HG03175 (cell line): Measurements from ENCODE around the gene PRDM13.
A peak's percentile ranks its signal among the peaks of the same experiment; 100 is the strongest.
"Not testable (repeated sequence)": the region's sequence is repeated elsewhere in the genome, so short reads cannot be mapped to it uniquely, and the experiment has no call there.

Experiments
- ATAC-seq: cut with Tn5 transposase; IDR thresholded peaks from one replicate; pipeline ENCODE4 v1.9.1; 2021; ENCODE audit warnings: mild to moderate bottlenecking, moderate library complexity; ENCODE audit not compliant: unreplicated experiment

Gene PRDM13

DNA sequence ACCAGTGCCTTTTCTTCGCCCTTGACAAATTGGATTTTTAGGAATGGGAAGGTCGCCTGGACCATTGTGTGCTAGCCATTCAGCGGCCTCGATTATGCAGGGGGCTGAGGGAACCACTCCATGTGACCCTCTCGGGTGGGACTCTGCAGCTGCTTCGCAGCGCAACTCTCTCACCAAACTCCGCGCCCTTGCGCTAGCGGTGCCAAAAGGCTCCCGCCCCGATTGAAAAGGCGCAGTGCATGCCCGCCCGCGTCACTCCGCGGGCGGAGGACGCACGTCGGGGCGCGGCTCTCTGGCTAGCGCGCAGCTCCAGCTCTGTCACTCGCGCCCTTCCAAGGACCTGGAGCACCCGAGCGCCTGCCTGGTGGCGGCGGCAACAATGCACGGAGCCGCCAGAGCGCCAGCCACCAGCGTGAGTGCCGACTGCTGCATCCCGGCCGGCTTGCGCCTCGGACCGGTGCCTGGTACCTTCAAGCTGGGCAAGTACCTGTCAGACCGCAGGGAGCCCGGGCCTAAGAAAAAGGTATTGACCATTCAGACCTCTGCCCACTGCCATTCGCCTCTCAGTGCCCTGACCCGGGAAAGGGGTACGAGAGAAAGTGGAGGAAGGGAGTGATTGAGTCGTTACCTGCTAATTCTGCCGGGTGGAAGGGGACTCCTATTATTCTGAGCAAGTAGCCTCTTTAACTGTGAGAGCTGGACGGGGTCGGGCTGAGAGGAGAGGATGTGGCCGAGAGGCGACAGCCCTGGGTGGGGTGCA is at the start of gene PRDM13:
Gene PRDM13 (plus strand): TSS at position 178 of the 760 bp plus-strand sequence. CDS start 202 bp downstream, at position 380.
- no peak for ATAC-seq

GRCh38 chr6:99559057-99559456 is 47.6 kb upstream of the PRDM13 start:
- no peak for ATAC-seq

- ATAC-seq, result no peak
Observed at GRCh38 chr6:99560668-99561067, 46.0 kb upstream of the PRDM13 start.

DNA sequence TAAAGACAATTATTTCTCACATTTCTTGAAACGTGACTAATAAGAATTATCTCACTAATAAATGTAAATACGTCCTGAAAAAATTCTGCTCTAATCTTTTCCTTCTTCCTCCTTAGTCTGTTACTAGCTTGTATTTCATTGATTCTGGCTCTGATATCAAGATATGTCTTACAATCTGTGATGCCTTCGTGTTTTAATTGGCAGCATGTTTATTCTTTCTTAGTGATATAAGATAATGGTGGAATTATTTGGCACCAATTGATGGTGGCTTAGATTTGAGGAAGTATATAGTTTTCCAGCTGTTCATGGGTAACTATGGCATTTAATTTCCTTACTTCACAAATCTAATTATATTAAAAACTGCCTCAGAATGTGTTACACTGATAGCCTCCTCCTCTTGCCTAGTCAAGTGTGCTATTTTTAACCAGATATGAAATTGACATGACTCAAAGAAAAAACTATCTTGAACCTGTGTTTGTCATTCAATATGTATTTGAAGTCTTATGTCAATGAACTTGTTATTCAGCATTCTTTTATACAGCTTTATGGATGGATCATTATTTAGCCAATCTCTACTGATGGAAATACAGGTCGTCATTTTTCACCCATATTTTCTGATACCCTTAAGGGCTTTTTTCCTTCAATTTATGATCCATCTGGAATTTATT is 43.4 kb upstream of the PRDM13 start:
- no peak for ATAC-seq

DNA sequence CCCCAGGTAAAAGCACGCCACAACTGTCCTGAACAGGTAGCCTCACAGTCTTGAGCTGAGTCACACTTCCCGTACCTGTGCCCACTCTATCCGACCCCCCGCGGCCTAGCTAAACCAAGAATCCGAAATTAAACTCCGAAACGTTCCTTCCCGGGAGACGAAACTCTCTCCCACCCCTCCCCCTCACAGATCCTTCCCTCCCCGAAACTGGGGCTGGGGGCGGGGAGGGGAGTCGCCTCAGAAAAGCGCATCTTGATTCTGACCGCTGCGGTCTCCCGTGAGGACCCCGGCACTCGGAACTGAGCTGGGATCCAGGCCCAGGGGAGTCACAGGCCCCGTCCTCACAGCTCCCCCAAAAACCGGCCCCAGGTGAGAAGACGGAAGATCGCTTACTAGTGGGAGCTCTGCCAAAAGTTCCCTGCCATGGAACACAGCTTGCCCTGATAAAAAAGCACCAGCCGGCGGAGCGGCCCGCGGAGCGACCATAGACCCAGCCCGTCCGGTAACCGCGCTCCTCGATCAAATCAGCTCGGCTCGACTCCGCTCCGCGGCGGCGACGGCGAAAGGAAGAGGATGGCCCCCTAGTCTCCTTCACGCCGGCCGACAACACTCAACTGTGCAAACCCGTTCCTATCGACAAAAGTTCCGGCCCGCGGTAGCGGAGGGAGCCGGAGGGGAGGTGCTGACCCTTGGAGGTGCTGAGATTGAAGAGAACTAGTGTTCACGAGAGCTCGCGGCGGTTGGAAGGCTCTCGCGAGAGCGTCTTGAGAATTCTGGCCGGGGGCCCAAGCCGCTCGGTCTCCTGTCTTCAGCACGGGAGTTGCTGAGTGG is 38.3 kb upstream of the PRDM13 start, which contains the start of gene CCNC:
Gene CCNC (minus strand): TSS at position 558 of the 831 bp plus-strand sequence. CDS start 133 bp downstream, at position 425.
- peak; percentile 97 for ATAC-seq

GRCh38 chr6:99573980-99574617 is 32.5 kb upstream of the PRDM13 start:
- no peak for ATAC-seq

GRCh38 chr6:99575544-99576227 is 30.9 kb upstream of the PRDM13 start:
- ATAC-seq, result no peak

- ATAC-seq, result no peak
Observed at GRCh38 chr6:99579781-99580180, 26.9 kb upstream of the PRDM13 start.

DNA sequence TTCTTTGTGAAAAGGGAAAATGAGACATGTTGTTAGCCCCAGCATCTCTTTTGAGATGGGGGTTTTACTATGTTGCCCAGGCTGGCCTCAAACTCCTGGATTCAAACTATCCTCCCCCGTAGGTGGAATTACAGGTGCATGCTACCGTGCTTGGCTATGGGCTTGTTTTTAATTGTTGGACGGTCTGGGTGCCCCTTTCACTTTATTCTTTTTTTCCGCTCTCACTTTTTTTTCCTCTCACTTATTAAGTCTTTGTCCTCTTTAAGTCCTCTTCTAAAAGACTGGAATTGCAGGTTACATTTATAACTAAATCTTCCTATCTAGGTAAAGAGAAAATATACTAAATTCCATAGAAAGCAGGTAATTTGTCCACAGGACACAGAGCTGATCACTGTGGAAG is 18.8 kb upstream of the PRDM13 start:
- ATAC-seq, result no peak

DNA sequence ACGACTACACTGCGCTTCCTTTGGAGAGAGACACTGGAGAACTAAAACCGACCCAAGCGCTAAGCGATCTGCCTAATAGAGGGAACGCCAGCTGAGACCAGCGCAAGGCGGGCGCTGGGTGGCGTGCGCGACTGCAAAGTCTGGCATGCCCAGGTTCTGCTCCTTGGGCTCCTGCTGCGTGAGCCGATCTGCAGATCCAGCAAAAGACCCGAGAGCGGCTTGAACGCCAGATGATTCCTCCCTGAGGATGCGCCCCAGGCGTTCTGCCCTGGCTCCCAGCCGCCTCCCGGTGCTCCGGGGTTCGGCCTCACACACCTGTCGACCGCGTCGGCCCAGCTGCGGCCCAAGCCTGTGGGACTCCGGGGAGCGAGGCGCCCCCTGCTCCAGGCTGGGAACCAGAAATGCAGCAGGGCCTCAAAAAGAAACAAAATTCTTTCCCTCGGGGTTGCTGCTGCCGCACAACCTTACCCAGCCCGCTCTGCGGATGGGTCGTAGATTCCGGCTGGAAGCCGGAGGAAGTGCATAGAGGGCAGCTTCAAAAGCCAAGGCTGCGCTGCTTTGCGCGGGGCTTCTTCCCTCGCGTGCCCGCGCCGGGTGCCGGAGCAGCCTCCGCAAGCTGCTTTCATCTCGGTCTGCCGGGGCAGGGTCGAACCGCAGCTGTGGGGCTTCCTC is 17.9 kb upstream of the PRDM13 start:
- peak; percentile 86 for ATAC-seq

DNA sequence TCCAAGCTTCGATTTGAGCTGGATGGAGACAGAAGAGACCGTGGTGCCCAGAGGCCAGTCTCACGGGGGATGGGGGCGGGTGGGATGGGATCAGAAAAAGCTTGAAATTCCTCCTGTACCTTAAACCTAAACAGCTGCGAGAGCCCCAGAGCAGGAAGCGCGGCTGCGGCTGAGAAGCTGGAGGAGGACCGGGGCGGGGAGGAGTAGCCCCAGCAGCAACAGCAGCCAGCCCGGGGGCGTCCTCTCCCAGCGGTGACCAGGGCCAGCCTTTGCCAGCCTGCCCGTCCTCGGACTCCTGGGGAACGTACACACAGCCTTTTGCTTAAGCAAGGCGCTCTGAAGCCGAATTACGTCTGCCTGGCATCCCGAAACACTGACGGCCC is 17.4 kb upstream of the PRDM13 start:
- peak; percentile 23 for ATAC-seq

- ATAC-seq, result no peak
Observed at GRCh38 chr6:99589907-99590493, 16.6 kb upstream of the PRDM13 start.

- ATAC-seq, result no peak
Observed at GRCh38 chr6:99590728-99591672, 15.6 kb upstream of the PRDM13 start.

DNA sequence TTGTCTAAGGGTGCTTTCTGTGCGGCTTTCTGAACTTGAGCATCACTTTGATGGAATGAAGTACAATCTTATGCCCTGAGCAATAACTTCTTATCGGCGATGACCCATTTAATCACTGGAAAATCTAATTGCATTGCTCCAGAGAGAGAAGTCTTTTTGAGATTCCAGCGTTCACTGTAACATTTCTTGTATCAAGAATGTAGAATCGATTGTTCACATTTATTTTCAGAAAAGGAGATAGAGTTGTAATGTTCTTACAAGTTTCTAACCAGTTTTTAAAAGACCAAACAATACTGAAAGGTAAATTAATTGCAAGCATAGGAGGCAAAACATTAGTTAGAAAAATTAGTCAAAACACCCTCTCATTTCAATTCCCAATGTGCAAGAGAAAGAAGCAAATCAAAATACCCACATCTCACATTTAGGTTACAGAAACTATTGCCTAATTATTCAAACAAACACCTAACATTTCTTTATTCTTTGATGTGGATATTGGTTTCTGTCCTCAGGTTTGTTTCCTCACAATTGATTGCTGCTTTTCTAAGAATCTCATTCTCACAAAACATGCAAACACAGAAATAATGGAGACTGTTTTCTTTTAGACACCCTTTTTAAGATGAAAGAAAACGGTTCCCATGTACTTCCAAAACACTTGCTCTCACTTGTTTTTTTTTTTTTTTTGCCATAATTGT is 14.8 kb upstream of the PRDM13 start:
- ATAC-seq, result no peak

GRCh38 chr6:99592900-99593299 is 13.7 kb upstream of the PRDM13 start:
- ATAC-seq, result no peak

DNA sequence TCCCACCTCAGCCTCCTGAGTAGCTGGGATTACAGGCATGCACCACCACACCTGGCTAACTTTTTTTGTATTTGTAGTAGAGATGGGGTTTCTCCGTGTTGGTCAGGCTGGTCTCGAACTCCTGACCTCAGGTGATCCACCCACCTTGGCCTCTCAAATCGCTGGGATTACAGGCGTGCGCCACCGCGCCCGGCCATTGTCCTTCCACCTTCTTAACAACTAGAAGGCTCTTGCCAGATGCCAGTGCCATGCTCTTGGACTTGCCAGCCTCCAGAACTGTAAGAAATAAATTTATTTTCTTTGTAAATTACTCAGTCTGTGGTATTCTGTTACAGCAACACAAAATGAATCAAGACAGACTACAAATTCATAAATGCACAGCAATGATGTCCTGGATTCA is 11.9 kb upstream of the PRDM13 start:
- not testable (repeated sequence) for ATAC-seq

DNA sequence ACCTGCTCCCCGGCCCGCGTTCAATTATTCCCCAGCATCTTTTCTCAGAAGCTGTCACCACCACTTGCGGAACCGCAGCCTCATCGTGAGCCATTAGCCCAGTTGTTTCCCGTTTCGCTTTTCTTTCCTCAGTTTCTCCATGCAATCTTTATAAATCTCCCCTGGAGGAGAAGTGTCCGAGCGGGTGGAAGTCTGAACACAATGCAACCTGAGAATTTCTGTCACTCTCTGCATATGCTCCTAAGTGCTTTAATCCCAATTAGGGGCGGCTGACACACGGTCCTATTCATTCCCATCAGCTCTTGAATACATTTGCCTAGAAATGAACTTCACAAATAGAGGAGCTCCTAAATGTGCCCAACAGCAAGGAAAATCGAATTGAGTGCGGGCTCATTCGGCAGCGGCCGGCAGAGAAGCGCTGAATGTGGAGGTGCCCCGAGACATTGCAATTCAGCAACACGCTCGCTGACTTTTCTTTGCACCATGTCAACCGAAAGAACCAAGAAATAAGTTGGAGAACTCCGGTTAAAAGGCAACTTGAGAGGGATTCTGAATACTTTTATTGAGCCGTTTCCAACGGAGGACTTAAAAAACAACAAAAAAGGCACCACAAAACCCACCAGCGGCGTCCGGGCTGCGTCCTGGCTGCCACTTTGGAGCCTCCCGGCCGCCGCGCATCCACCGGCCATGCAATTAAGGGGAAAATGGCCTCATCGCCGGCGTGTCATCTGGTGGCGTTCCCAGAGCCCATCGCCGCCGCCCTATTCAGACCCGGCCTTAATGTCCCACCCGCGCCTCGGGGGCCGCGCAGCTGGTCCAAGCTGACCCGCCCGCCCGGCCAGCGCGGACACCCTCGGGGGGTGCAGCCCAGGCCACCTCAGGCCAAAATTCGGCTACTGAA is 3.9 kb upstream of the PRDM13 start:
- peak; percentile 16 for ATAC-seq
